Body of pancreas (tissue), 4 donors: ENCODE measurements around the gene SOX11.

ENCODE experiments used
- POLR2A ChIP-seq, 3 donors: fragments of 450-650 bp; IDR thresholded peaks; one replicate each; pipeline ENCODE4 v1.6.1; 2016; ENCODE audit warnings: antibody characterized with exemption in 3 of 3, mild to moderate bottlenecking in 2 of 3
- TF ChIP-seq, protein P1 (sequence below), 7 experiments: fragments of 450-650 bp in 4 of 7; fragments of 200-600 bp in 3 of 7; sonication (generic) in 3 of 7; IDR thresholded peaks; one replicate each; pipeline ENCODE4 v1.5.1; 2016 to 2019; ENCODE audit warnings: antibody characterized with exemption in 7 of 7

DNA sequence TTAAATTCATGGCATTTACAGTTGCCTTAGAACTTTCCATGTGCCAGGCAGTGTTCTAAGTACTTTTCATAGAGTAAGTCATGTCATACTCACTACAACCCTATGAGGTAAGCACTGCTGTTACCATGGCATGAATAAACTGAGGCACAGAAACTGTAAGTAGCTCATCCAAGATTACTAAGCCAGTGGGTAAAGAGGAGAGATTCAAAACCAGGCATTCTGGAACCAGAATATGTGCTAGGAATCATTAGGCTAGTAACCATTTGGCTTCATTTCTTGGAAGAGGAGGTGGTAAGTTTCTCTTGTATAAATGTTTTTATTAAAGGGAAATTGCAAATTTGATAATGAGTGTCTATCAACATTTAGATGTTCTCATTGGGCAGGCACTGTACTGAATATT is 35.1 kb downstream of the SOX11 start:
- TF ChIP-seq, protein P1, sequence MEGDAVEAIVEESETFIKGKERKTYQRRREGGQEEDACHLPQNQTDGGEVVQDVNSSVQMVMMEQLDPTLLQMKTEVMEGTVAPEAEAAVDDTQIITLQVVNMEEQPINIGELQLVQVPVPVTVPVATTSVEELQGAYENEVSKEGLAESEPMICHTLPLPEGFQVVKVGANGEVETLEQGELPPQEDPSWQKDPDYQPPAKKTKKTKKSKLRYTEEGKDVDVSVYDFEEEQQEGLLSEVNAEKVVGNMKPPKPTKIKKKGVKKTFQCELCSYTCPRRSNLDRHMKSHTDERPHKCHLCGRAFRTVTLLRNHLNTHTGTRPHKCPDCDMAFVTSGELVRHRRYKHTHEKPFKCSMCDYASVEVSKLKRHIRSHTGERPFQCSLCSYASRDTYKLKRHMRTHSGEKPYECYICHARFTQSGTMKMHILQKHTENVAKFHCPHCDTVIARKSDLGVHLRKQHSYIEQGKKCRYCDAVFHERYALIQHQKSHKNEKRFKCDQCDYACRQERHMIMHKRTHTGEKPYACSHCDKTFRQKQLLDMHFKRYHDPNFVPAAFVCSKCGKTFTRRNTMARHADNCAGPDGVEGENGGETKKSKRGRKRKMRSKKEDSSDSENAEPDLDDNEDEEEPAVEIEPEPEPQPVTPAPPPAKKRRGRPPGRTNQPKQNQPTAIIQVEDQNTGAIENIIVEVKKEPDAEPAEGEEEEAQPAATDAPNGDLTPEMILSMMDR (IDR thresholded peaks at IDR 0.05), result no peak
- no peak for TF ChIP-seq POLR2A (IDR thresholded peaks at IDR 0.05)
